Ureter (tissue), 1 donor: ENCODE data around the gene UQCC2. TPM values are rescaled to one million over a fixed set of nuclear protein-coding genes. Genes with fewer than 3 reads are reported as not detected.

Experiments
- DNase-seq: peaks from one replicate; pipeline ENCODE4 v3.0.0-alpha.2; 2020; ENCODE audit warnings: low spot score
- total RNA-seq: library from RNA; stranded (reverse); gene quantifications from one replicate; pipeline ENCODE4 v1.2.4, GENCODE V29; 2023
- donor health status: DM: yes; HTN: yes; CAD: no.

Gene UQCC2
- total RNA-seq, 1 donor from 2014 or later = 74.2 TPM

DNA sequence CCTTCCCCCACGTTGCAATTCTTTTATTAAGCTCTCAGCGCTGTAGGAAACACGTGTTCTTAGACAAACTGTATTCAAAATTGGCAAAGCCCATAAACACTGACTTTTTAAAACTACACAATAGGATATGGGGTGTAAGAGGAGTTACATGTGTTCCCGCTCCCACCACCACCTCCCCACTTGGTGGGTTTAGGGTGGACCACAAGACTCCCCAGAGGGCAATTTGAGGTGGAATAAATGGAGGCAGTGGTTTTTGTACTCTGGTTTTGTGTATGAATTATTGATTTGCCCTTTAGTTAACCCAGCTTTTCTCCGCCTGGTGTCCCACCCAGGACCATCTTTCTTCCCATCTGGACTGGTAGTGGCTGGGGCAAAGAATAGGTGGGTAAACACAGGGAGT, 3.7 kb downstream of the UQCC2 start:
- no peak for DNase-seq

DNA sequence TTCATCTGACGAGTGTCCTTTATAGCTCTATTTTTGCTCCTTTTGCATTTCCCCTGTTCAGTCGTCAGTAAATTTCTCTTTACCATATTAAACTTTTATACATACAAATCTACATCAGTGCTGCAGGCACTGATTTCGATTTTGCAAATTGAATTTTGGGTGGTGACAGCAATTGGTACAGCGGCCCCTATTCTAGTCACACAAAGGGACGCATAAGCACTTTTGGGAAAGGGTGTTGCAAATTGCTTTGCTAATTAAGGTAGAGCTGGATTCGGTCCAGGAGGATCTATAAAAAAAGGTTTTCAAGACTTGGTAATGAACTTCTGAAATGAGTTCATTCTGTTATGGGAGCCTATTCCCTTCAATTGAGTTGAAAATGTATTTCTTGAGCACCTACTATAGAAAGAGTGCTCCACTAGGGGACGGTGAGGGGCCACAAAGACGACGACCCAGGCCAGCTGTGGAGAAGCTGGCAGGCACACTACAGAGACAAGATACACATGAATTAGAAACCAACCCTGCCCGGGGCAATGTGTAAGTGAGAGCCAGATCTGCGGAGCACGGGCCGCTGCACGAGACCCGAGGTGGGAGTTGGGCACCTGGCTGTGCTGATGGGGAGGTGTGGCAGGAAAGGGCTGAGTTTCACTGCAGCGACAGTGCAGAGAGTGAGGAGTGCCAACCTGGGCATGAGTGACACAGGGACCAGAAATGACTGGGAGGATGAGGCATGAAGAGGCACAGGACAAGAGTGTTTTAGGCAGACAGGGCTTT, 5.4 kb downstream of the UQCC2 start:
- no peak for DNase-seq

DNA sequence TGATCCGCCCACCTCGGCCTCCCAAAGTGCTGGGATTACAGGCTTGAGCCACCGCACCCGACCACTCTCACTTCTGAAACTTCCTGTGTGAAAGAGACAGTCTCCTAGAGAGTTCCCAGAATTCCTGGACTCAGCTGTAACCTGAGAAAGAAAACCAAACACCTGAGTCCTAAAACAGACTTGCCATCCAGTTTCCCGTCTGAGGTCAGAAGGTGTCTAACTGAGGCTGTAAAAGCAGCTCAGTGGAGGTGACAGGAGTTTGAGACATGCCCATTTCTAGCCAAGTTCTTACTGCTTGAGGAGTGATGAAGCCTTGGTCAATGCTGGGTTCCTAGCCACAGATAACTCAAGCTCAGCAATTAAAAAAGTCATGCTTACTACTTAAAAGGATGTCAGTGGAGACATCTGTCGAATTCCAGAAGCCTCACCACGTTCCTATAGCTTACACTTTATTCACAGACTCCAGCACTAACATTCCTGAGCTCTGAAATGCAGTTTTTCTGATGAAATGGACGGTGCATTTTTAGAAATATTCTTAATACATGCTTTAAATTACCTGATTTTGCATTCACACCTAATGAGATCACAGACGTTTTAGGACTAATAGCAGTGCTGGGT, 6.1 kb downstream of the UQCC2 start:
- no peak for DNase-seq

DNA sequence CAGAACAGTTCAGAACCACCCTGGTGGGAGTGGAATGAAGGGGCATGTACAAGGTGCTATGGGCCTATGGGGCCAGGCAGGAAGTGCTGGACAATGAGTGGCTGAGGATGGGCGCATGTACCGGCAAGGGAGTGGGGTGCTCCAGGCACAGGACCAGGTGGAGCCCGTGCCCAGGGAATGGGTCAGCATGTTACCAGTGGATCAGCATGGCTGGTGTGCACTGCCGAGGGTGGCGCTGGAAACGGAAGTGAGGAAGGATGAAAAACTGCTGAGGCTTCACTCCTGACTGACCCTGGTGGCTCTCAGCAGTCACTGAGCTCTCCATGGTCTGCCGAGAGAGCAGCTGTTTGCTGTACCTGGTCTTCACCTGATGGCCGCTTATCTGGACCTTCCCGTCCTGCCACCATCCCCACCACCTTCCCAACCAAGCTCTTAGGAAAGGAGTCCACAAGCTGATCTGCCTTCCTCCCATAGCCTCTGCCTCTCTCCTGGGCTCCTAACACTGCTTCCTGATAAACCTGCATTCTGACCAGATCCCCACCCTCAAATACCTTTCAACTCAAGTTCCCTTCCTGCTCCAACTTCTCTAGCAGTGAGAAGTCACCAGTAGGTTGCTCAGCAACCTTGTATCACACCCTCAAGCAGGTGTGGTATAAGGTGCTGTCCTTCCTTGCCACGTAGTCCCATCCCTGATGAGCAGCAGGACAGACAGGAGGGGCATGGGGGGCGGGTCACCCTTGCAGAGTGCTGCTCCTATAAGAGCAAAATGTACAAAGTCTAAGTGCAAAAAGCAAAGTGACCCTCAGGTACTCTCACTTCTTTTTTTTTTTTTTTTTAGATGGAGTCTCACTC, 7.1 kb downstream of the UQCC2 start:
- no peak for DNase-seq

DNA sequence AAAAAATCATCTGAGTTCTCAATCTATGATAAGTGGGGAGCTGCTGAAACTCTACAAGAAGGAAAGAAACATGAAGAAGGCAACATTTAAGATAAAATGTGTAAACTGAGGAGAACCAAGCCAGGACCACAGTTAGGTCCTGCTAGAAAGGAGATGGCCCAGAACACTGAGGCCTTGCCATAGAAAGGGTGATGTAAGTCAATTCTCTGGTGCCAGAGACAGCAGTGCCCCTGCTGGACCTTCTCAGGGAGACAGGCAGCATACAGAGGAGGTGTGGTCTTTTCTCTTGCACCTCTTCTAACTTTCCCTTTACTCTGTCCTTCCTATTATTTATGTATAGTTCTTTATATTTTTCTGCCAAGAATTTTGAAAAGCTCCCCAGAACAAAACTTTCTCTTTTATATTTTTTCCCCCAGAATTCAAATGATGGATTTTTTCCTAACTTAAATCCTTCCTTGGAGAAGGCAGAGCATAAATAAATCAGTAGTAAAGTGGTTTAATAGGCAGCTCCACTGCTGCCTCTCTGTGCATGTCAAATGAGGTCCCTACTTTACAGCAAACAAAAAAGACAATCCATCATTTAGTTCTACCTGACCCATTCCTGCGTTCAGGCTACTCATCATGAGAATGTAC, 9.0 kb downstream of the UQCC2 start:
- DNase-seq = no peak

DNA sequence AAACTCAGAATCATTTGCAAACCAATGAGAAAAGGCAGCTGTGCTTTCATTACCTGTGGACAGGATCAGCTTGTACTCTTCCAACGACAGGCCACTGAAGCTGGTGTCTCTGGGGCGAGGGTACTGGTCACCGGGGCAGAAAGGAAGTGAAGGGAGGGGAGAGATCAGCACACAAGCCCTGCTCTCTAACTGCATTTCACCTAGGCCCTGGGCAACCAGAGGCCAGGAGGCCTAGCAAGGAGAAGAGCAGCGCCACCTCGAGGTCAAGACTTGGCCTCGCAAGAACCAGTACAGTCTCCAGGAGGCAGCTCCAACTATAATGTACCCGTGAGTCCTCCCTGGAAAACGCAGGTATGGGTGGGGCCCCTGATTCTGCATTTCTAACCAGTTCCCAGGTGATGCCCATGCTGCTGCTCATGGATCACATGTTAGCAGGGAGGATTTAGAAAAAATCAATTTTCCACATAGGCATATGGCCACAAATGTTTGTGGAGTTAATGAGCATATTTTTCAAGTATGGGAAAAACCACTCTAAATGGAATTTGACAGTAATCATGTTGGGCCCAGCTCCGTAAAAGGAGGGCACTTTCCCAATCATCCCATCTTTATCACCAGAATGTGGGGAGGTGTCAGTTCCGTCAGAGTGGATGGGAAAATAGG, 11.0 kb downstream of the UQCC2 start:
- no peak for DNase-seq

DNA sequence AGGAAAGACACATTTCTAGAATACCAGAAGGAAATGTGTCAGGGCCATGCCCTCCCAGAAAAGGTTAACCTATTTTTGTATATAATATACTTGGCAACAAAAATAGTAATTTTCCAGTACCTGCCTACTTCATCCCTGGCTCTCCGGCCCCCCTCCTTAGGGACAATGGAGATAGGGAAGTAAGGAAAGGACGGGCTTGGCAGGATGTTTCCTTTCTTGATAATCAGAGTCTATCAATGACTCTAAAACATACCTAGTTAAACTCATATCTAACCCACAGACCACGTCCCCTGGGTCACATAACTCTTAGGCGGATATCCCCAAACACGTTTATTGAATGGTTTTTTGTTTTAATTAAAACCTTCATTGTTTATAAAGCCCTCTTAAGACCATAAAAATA, 11.8 kb downstream of the UQCC2 start:
- no peak for DNase-seq

DNA sequence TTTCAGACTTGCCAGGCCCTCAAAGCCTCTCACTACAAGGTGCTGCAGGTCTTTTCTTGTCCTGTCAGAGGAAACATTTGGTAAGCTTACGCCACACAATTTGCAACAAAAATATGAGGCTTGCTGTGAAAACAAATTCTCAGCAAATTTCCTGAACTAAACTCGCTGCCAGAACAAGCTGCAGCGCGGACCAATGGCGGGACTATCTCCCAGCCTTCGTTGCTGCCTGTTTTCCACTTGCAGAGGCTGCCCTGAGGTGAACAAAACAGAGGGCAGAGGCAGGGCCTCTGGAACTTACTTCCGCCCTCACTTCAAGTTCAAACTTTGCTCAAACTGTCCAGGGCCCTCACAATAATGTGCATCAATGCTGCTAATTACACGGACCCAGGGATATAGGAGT, 12.4 kb downstream of the UQCC2 start:
- DNase-seq = no peak

DNA sequence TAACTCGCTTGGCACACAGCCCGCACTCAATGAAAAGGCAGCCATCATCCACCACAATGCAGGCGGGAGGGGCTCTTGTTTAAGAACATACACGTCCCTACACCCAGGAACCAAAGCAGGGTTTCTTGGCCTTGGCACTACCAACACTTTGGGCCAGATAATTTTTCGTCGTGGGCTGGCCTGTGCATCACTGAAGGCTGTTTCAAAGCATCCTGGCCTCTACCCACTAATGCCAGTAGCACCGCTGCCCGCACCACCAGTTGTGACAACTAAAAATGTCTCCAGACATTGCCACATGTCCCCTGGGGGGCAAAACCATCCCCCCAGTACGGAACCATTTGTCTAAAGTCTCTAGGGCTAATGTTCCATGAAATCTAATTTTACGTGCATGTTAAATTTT, 13.0 kb downstream of the UQCC2 start:
- DNase-seq = no peak

DNA sequence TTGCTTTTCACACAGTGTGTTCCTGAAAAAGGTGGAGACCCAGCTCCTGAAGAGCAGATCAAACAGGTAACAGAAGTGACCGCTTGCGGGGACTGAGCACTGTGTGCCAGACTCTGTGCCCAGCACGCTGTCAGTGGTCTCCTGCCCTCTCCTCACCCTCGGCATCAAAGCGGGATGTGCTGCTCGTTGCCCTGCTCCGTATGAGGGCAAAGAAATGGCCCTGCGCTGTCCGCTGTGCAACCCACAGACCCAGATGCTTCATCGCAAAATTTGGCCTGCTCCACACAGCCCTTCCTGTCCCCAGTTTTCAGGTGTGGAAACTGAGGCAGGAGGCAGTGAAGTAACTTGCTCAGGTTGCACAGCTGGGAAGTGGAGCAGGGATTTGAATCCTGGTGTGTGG, 13.7 kb downstream of the UQCC2 start:
- DNase-seq = no peak

DNA sequence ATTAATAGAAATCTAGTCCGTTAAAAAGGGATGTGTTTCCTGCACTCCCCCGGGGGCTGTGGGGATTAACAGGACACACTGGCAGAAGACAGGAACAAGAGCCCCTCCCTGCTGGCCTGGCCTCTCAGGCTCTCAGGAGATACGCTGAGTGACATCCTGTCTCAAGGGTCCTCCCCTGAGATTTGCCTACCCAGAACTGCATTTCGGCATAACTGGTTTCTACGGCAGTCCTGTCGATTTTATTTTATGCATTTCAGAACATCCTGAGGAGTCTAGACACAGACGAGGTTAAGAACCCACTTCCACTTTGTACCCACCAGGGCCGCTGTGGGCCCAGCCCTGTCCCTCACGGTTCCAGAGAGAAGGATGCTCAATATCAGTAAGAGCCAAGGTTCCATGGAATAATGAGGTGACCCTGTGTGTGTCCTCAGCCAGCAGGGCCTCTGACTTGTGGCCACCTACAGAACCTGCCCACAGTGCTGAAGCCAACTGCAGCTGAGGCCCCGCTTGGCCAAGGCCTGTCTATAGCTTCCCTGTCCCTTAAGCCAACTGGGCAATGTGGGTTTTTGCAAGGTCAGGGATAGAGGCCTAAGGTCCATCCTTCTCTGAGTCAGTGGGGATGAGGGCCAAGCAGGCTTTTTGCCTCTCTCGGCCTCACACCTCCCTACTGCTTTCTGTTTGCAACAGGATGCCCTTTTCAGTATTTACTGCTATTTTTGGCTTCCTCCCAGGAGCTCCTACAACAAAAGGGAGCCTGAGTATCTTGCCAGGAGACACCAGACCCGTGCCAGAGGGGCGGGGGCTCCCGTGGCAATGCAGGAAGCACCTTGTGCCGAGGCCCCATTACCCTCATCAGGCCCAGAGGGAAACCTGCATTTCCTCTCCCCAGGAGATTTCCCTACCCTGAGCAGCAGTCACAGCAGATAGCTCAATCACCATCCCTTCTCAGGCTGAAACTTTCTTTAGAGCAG, 14.7 kb downstream of the UQCC2 start:
- DNase-seq = no peak

DNA sequence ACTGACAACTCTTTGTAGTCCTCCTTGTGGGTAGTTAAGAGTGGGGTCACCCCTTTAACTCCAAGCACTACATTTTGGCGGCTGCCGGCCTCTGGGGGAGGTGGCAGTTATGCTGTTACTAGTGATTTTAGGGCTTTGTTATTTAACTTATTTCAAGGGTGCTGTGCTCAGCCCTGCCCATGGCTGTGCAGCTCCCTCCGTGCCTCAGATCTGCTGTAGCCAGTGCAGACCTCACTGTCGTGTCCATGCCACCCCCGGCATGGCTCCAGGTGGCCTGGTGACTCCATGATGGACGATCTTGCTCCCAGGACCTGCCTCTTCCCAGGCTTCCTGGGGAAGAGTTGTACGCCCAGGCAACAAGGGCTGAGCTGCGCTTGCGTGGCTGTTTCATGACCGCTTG, 15.4 kb downstream of the UQCC2 start:
- no peak for DNase-seq

DNA sequence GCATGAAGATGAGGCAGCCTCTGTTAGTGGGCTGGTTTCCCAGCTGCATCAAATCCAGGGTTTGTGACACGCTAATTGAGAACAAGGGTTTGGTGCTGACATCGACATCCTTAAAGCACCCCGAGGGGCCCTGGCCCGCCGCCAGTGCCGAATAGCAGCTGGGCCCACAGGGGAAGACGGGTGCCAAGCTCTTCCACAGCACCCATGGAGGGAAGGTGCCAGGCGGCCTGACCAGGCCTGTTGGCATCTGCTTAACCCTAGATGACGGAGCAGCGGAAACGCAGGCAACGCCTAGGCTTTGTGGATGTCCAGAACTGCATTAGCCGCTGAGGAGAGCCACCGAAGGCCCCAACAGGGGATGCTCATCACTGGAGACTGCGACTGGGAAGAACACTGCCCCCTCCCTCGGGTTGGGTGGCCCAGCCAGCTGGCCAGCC, 16.0 kb downstream of the UQCC2 start:
- DNase-seq = no peak

DNA sequence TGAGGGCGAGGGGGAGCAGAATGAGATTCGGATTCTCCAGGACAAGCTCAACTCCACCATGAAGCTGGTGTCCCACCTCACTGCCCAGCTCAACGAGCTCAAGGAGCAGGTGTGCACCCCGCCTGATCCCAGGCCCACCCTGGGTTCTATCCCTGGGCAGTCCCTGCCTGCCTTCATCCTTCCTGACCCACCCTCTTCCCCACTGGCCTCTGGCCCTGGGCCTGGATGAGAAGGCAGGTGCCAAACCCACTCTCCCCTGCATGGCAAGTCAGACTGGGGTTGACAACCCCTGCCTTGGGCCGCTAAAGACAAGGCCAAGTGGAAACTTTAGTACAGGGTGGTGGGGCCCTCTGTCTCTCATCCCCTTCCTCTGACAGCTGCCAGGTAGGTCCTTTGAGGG, 16.5 kb downstream of the UQCC2 start:
- DNase-seq = no peak

DNA sequence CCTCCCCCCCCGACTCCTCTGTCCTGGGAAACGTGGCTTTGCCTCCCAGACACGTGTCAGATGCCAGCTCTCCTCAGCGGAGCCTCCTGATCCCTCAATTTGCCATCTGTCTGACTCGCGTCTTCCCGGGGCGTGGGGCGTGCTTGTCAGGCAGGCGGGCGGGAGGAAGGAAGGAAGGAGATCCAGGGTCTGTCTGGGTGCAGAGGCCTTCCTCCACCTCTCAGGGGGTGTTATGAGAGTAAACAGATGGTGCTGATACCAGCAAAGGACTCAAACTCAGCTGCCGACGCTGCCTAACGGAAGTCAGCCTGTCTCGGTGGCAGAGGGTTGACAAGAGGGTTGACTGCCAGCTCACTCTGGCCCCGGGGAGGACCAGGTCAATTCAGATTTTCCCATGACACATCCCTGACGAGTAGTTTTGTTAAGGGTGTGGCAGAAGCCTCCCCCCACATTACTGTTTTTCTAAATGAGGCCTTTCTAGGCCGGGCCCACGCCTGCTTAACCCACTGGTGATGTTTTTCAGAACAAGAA, 17.0 kb downstream of the UQCC2 start:
- DNase-seq = no peak

DNA sequence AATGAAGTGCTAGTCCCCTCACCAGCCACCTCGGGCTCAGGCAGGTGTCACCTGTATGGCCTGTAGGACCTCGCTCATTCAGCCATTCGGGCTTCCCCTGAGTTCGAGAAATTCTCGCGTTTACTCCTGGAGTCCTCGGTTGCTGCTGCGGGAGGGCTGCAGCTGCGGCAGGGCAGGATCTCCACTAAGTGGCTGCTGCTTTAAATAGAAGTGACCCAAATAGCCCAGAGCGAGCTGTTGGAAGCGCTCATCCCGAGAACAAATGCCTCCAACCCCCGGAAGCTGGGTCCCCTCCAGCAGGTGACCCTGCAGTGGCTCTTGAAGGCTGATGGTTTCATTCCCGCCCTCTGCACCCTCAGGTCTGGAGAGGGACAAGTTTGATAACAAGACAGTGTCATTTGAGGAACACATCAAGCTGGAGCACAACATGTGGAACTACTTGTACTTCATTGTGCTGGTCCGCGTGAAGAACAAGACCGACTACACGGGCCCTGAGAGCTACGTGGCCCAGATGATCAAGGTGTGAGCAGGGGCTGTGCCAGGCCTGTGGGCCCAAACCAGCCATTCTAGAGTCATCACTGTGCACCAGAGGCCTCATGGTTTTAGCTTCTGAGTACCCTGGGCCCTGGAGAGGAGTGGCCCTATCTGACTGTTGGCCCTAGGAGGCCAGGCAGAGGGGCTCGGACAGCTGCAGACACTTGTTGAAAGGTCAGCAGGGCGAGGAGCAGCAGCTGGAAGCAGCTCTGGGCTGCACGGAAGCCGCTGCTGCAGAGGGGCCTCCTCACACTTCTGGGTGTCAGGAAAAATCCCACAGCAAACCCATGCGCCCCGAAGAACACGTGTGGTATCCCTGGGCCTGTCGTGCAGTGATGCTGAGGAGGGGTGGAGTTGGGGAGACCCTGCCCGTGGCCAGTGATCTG, 18.1 kb downstream of the UQCC2 start:
- no peak for DNase-seq

DNA sequence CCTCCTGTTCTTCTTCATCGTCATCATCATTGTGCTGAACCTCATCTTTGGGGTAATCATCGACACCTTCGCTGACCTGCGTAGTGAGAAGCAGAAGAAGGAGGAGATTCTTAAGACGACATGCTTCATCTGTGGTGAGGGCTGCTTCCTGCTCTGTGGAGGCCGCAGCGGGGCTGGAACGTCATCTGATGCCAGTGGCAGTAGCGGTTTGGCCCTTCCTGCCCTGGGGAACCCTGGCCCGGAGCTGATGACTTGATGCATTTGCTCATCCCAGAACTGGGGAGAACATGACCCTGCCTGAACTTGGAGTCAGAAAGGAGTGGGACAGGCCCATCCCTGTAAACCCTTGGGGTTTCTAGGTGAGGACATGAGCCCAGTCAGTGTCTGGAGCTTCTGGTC, 18.7 kb downstream of the UQCC2 start:
- DNase-seq = no peak

DNA sequence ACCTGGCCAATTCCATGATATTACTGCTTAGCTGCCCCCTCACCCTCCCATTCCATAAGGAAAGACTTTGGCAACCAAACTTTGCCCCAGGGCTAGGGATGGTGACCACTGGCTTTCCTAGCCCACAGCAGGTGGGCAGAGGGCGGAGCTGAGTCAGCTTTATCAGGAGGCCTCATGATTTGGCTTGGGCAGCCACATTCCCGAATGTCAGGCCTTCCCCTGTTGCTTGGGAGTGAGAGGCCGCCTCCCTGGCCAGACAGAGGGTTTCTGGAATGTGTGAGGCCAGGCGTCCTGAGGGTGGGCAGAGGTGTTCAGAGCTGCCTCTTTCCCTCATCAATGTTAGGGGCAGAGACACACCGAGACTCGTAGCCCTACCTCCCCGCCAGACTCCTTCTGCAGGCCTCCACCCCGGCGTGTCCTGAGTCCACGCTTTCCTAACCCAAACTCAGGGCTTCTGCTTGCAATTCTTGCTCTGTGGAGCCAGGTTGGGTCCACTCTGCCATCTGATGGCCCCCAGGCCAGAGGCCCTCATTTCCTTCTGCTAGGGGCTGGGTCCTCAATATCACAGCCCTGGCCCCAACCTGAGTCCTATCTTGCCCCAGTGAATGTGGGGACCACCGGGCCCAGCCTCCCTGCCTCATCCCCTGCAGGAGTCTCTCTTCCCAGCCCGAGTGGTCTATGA, 19.3 kb downstream of the UQCC2 start:
- DNase-seq = no peak
